ENCODE results near the gene PDPR. TPM values are rescaled to one million over a fixed set of nuclear protein-coding genes. Genes with fewer than 3 reads are reported as not detected.
"Not testable (repeated sequence)": the region's sequence is repeated elsewhere in the genome, so short reads cannot be mapped to it uniquely, and the experiment has no call there.

The PDPR gene
- total RNA-seq, 1 donor from 2014 or later = 10.8 TPM

DNA sequence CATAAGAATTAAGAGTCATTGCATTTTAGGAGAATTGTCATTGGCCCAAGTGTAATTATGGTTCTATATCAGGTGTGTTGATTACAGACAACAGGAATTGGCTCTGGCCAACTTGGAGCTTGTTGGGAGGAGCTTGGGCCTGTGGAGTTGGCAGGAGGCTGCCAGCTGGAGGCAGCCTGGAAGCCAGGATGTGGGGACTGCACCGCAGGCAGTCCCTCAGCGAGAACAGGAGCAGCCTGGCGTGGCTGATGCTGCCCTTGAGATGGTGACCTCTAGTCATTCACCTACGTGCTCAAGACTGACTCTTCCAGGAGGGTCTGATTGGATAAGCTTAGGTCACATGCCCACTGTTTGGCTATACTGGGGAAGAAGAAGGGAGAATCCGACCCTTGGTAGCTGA lies 13.6 kb downstream of the PDPR start:
- not testable (repeated sequence) for DNase-seq (ENCODE audit: low spot score)

- not testable (repeated sequence) for DNase-seq (ENCODE audit: low spot score)
Measured at GRCh38 chr16:70128844-70129243, 14.7 kb downstream of the PDPR start.

DNA sequence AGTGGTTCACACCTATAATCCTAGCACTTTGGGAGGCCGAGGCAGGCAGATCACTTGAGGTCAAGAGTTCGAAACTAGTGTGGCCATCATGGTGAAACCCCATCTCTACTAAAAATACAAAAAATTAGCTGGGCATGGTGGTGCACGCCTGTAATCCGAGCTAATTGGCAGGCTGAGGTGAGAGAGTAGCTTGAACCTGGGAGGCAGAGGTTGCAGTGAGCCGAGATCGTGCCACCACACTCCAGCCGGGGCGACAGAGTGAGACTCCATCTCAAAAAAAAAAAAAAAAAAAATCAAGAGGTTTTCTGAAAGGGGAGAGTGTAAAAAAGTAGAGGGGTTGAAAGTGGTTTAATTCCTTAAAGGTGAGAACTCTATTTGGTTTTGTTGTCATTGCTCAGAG lies 21.7 kb downstream of the PDPR start:
- not testable (repeated sequence) for DNase-seq (ENCODE audit: low spot score)

DNA sequence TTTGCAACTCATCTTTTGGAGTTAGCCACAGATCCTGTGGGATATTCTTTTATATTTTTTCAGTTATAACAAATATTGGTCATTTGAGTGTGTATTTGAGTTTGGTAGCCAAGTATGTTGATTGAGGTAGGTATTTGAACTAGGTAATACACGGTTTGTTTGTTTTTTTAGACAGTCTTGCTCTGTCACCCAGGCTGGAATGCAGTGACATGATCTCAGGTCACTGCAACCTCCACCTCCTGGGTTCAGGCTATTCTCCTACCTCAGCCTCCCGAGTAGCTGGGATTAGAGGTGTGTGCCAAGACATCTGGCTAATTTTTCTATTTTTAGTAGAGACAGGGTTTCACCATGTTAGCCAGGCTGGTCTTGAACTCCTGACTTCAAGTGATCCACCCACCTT lies 22.5 kb downstream of the PDPR start:
- DNase-seq (ENCODE audit: low spot score) = not testable (repeated sequence)

DNA sequence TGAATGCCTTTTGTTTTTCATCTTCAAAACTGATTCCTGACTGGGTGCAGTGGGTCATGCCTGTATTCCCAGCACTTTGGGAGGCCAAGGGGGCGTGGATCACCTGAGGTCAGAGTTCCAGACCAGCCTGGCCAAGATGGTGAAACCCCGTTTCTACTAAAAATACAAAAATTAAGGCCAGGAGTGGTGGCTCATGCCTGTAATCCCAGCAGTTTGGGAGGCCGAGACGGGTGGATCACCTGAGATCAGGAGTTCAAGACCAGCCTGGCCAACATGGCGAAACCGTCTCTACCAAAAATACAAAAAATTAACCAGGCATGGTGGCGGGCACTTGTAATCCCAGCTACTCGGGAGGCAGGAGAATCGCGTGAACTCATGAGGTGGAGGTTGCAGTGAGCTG lies 28.6 kb downstream of the PDPR start:
- DNase-seq (ENCODE audit: low spot score) = not testable (repeated sequence)

GRCh38 chr16:70143231-70143895 lies 29.2 kb downstream of the PDPR start:
- not testable (repeated sequence) for DNase-seq (ENCODE audit: low spot score)

DNA sequence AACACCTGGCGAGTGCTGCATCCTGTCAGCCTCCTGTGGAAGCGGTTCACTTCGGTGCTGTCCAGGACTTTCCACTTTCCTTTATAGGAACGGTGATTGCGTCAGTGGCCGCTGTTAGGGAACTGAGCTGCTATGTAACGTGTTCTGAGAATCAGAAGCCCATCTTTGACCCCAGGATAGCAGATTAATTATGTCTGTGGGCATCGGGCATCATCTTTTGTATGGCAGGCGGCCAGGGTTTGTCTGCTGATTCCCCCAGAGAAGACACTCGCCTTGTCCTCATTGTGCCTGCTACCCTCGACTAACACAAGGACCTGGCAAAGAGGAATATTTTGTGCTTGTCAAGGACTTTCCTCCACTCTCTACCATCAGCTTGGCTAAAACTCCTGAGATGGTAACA lies 33.7 kb downstream of the PDPR start:
- DNase-seq (ENCODE audit: low spot score) = not testable (repeated sequence)

- DNase-seq (ENCODE audit: low spot score) = not testable (repeated sequence)
Measured at GRCh38 chr16:70148453-70148852, 34.3 kb downstream of the PDPR start.

DNA sequence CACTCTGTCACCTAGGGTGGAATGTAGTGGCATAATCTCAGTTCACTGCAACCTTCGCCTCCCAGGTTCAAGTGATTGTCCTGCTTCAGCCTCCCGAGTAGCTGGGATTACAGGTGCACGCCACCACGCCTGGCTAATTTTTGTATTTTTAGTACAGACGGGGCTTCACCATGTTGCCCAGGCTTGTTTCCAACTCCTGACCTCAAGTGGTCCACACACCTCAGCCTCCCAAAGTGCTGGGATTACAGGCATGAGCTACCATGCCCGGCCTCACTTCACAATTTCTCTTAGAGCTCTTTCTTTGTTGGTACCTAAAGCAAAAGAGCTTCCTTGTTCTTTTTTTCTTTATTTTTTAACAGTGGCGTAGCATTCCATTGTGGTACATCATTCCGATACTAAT lies 35.2 kb downstream of the PDPR start:
- DNase-seq (ENCODE audit: low spot score) = not testable (repeated sequence)

- no peak for DNase-seq (ENCODE audit: low spot score)
Measured at GRCh38 chr16:70151391-70151790, 37.3 kb downstream of the PDPR start.

- DNase-seq (ENCODE audit: low spot score) = no peak
Measured at GRCh38 chr16:70151941-70152509, 37.9 kb downstream of the PDPR start.

DNA sequence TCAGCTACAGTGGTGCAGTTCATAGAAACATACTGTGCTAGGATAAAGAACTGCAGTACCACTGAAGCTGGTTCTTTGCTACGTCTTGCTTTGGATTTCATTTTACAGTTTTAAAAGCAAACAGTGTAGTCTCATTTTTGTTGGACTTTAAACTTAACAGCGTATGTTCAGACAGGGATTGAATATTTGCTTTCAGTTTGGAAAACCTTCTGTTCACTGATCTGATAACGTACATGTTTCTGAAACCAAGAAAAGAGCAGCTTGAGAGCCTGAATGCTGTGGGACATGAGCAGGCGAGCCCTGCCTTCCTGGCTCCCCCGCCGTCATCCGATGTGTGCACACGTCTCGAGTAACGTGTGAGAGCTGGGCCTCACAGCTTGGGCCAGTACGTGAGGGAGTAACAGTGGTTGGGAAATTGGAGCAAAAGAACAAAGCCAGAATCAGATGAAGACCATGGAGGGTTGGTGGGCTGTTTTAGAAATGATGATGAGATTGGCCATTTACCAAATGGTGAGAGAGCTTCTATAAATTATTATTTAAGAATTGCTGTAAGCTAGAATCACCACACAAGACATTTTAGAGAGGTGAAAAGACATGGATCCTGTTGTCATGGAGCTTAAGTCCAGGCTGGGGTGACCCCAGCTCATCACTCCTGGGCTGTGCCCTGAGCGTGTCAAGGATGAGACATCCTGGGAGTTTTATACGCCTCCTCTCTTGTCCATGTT lies 38.6 kb downstream of the PDPR start:
- DNase-seq (ENCODE audit: low spot score) = no peak

- not testable (repeated sequence) for DNase-seq (ENCODE audit: low spot score)
Measured at GRCh38 chr16:70154736-70155135, 40.6 kb downstream of the PDPR start.

GRCh38 chr16:70156207-70156978 lies 42.3 kb downstream of the PDPR start:
- DNase-seq (ENCODE audit: low spot score) = no peak

DNA sequence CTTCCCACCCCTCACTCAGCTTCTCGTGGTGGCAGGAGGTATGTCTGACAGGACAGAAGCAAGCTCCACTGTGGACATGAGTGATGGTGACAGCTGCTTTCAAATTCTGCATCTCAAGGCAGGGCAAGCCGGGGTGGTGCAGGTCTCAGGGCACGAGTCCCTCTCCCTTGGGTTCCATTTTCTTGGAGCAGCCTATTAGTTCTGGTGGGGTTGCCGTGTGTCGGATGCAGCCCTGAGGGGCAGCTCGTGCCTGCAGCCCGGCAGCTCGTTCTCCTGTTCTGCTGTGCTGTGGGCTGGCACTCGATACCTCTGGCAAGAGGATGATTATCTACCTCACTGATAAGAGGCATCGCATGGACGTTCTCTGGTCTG lies 43.0 kb downstream of the PDPR start:
- no peak for DNase-seq (ENCODE audit: low spot score)

DNA sequence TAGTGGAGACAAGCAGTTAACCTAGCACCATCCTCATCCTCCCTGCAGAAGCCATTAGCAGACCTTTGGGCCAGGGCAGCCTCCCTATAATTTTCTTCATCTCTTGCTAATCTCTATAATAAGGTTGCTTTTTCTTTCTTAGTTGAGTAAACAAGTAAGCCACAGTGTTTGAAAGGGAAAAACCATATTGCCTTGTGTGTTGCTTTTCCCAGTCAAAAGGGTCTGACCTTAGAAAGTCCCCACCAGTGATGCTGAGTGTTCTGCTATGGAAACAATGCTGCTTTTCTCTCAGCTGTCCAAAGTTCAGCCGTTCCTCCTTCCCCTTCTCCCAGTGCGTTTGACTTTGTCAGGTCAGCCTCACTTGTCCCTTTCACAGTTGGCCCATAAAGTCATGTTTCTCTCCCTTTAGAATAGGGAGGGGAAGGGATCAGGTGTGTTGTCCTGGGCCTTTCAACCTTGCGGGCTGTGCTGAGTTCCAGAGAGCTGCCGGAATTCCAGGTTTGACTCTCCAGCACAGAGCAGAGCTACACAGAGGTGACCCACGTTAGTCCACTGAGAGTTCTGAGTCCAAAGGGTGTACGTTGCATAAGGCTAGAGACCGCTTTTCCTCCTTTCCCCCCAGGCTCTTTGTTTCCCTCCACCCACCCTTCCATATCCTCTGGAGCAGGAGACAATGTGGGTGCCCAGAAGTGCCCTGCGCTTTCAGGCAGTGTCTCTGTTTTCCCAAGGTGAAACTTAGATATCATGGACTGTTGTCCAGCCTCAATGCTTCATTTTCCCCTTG lies 43.5 kb downstream of the PDPR start:
- DNase-seq (ENCODE audit: low spot score) = no peak

DNA sequence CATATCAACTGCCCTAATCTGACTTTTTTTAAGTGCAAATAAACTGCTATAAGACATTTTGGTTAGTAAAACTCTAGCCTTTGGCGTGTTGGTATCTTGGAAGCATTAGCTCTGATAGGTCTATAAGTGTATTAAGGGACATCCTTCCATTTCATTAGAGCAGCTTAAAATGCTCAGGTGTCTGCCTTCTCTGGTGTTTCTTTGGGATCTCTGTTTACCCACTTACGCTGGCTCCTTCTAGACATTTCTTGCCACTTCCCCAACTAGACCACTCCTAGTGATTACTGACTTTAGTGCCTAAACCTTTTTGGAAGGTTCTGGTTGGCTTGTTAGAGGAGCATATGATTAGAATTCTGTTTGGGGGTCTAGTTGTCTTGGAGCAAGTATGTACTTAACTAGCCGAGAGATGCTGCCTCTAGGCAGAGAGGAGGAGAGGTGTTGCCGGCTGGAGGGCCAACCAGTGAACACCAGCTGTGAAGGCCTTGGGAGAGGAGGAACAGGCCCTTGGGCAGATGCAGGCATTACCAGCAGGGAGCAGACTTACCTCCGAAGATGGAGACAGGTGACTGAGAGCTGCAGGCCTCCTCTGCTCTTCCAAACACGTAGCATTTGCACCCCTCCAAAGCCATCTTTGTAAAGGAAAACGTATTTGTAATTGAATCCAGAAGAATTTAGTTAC lies 44.3 kb downstream of the PDPR start:
- no peak for DNase-seq (ENCODE audit: low spot score)

DNA sequence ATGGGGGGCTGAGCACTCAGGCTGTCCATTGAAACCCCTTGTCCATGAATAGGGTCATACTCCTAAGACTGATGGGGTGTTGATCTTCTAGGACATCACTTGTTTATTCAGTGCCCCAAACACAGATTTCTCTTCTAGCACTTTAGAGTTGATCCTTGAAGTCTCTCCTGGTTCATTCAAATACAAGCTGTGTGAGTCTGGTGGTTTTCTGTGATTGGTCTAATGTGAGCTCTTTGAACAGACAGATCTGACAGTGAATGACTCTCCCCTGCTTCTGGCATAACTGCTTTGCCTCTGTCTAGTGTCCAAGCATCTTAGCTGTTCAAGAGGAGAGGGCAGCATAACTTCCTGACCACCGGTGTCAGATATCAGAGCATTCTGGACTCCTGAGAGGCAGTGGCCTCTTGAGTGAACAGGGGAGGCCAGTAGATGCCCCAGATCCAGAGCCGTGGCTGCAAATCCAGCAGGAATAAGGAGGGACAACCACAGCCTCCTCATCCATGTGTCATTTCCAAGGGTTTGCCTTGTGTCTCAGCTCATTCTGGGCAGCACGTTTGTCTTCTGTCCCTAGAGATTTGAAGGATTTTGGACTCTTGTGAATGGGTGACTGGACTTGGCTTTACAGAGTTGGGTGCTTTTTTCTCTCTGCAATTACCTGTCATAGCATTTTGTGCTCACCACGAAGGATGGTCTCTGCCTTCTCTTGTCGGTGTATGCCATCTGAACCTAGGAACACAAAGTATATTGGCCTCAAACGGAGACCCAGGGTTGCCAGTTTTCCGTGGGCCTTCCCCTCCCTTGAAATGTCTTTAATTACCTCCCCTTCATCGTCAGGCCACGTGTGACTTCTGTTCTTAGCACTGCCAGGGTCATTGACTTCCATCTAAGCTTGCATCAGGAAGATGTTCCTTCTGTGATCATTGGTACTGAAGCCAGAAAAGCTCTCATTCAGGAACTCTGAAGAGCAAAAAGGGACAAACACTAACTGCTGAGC lies 45.5 kb downstream of the PDPR start:
- no peak for DNase-seq (ENCODE audit: low spot score)

DNA sequence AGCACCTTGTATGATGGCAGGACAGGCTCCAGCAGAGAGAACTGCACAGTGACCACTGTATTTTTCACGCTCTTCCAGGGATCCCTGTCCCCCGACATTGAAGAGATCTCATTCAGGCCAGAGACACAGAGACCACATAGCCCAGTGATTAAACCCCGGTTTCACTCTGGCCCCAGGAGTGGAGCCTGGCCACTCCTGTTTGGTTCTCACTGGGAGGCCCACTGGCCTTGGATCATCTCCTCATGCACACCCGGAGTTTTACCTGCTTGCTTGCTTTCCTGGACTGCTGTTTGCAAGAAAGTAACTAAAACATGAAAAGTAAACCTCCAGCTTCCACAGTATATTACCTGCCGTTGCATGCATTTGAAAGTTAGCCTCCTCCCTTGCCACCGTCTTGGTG lies 46.3 kb downstream of the PDPR start:
- no peak for DNase-seq (ENCODE audit: low spot score)

DNA sequence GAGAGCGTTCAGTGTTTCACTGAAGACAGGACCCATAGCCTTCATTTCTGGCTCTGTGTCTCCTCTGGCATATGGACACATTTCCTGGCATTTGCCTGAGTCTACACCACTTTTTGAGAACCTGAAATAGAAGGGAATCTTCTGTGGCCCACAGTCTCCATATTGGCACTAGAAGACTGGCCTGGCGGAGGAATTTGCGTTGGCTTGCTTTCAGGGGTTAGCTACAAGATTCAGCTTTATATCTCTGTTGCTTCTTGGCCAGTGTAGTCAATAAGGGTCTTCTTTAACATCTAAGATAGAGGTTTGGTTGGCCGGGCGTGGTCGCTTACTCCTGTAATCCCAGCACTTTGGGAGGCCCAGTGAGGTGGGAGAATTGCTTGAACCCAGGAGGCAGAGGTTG lies 46.7 kb downstream of the PDPR start:
- no peak for DNase-seq (ENCODE audit: low spot score)
